AG08396 (cell line): ENCODE results near the gene IGLL1.
"Not testable (repeated sequence)": the region's sequence is repeated elsewhere in the genome, so short reads cannot be mapped to it uniquely, and the experiment has no call there.

Experiments used
- DNase-seq: peaks from one replicate; pipeline ENCODE4 v3.0.0; 2012; ENCODE audit warnings: low spot score, mixed read lengths

Gene IGLL1

GRCh38 chr22:23591201-23591791 lies 11.2 kb upstream of the IGLL1 start:
- peak; percentile 79 for DNase-seq

GRCh38 chr22:23583836-23584235 lies 3.7 kb upstream of the IGLL1 start:
- no peak for DNase-seq

GRCh38 chr22:23583153-23583552 lies 3.1 kb upstream of the IGLL1 start:
- DNase-seq = no peak

- no peak for DNase-seq
Measured at GRCh38 chr22:23581260-23581650, 1.2 kb upstream of the IGLL1 start.

- no peak for DNase-seq
Measured at GRCh38 chr22:23580576-23581259, 628 bp upstream of the IGLL1 start.

- DNase-seq = no peak
Measured at GRCh38 chr22:23579280-23579679, 810 bp downstream of the IGLL1 start.

- no peak for DNase-seq
Measured at GRCh38 chr22:23578306-23578705, 1.8 kb downstream of the IGLL1 start.

- DNase-seq = no peak
Measured at GRCh38 chr22:23576681-23577080, 3.4 kb downstream of the IGLL1 start.

GRCh38 chr22:23575601-23576000 lies 4.5 kb downstream of the IGLL1 start:
- no peak for DNase-seq

GRCh38 chr22:23574877-23575276 lies 5.2 kb downstream of the IGLL1 start:
- DNase-seq = no peak

- no peak for DNase-seq
Measured at GRCh38 chr22:23574371-23574811, 5.7 kb downstream of the IGLL1 start.

GRCh38 chr22:23573701-23574235 lies 6.3 kb downstream of the IGLL1 start:
- not testable (repeated sequence) for DNase-seq

- not testable (repeated sequence) for DNase-seq
Measured at GRCh38 chr22:23573106-23573505, 7.0 kb downstream of the IGLL1 start.

GRCh38 chr22:23571486-23571885 lies 8.6 kb downstream of the IGLL1 start:
- DNase-seq = no peak

- no peak for DNase-seq
Measured at GRCh38 chr22:23570681-23571080, 9.4 kb downstream of the IGLL1 start.

GRCh38 chr22:23569716-23570115 lies 10.4 kb downstream of the IGLL1 start:
- no peak for DNase-seq

- no peak for DNase-seq
Measured at GRCh38 chr22:23569291-23569690, 10.8 kb downstream of the IGLL1 start.

GRCh38 chr22:23566705-23567475 lies 13.2 kb downstream of the IGLL1 start:
- no peak for DNase-seq

GRCh38 chr22:23565915-23566704 lies 14.0 kb downstream of the IGLL1 start:
- DNase-seq = no peak

GRCh38 chr22:23565305-23565914 lies 14.7 kb downstream of the IGLL1 start:
- no peak for DNase-seq

- DNase-seq = no peak
Measured at GRCh38 chr22:23564276-23564675, 15.8 kb downstream of the IGLL1 start.

- DNase-seq = no peak
Measured at GRCh38 chr22:23563111-23563510, 17.0 kb downstream of the IGLL1 start.
